ENCODE data around the gene APC2.
A peak's percentile ranks its signal among the peaks of the same experiment; 100 is the strongest.
"Not testable (repeated sequence)": the region's sequence is repeated elsewhere in the genome, so short reads cannot be mapped to it uniquely, and the experiment has no call there.

Gene APC2

GRCh38 chr19:1497578-1498235 is 47.8 kb downstream of the APC2 start:
- Histone ChIP-seq H3K27me3 (ENCODE audit: control insufficient read depth, insufficient read depth, low read length) (peaks cover 26% of the 10 kb centered on the region), H3K36me3 (ENCODE audit: control insufficient read depth, insufficient read depth, low read length) (no peaks in the 10 kb centered on the region), H3K9me3 (ENCODE audit: control insufficient read depth, low read length) (no peaks in the 10 kb centered on the region), H3K9ac (ENCODE audit: low read length) (no peak overlapping the region), H3K4me1 (ENCODE audit: control insufficient read depth, insufficient read depth, low read length) (peaks cover 9% of the 10 kb centered on the region), H3K4me3 (ENCODE audit: low read length) (no peak overlapping the region)

GRCh38 chr19:1499231-1499630 is 49.3 kb downstream of the APC2 start:
- H3K4me3 ChIP-seq (ENCODE audit: low read length); H3K36me3 ChIP-seq (ENCODE audit: control insufficient read depth, insufficient read depth, low read length); H3K9ac ChIP-seq (ENCODE audit: low read length); H3K9me3 ChIP-seq (ENCODE audit: control insufficient read depth, low read length): not testable (repeated sequence)
- H3K4me1 ChIP-seq (ENCODE audit: control insufficient read depth, insufficient read depth, low read length): peaks cover 18% of the 10 kb centered on the region
- peaks cover 41% of the 10 kb centered on the region for H3K27me3 ChIP-seq (ENCODE audit: control insufficient read depth, insufficient read depth, low read length)

GRCh38 chr19:1501200-1501595 is 51.3 kb downstream of the APC2 start:
- Histone ChIP-seq H3K9me3 (ENCODE audit: control insufficient read depth, low read length) (no peaks in the 10 kb centered on the region), H3K27me3 (ENCODE audit: control insufficient read depth, insufficient read depth, low read length) (peaks cover 40% of the 10 kb centered on the region), H3K4me3 (ENCODE audit: low read length) (no peak overlapping the region), H3K36me3 (ENCODE audit: control insufficient read depth, insufficient read depth, low read length) (no peaks in the 10 kb centered on the region), H3K9ac (ENCODE audit: low read length) (no peak overlapping the region), H3K4me1 (ENCODE audit: control insufficient read depth, insufficient read depth, low read length) (peaks cover 18% of the 10 kb centered on the region)

GRCh38 chr19:1502433-1503088 is 52.6 kb downstream of the APC2 start:
- no peaks in the 10 kb centered on the region for H3K9me3 ChIP-seq (ENCODE audit: control insufficient read depth, low read length)

GRCh38 chr19:1503089-1503924 is 53.4 kb downstream of the APC2 start:
- H3K9ac ChIP-seq (ENCODE audit: low read length): peak overlapping the region; percentile 4
- peaks cover 19% of the 10 kb centered on the region for H3K4me1 ChIP-seq (ENCODE audit: control insufficient read depth, insufficient read depth, low read length)
- H3K36me3 ChIP-seq (ENCODE audit: control insufficient read depth, insufficient read depth, low read length): no peaks in the 10 kb centered on the region
- H3K27me3 ChIP-seq (ENCODE audit: control insufficient read depth, insufficient read depth, low read length): peaks cover 22% of the 10 kb centered on the region
- no peak overlapping the region for H3K4me3 ChIP-seq (ENCODE audit: low read length)
- H3K9me3 ChIP-seq (ENCODE audit: control insufficient read depth, low read length): no peaks in the 10 kb centered on the region

More at GRCh38 chr19:1502433-1503088, 52.6 kb downstream of the APC2 start:
- Histone ChIP-seq H3K36me3 (ENCODE audit: control insufficient read depth, insufficient read depth, low read length) (no peaks in the 10 kb centered on the region), H3K4me1 (ENCODE audit: control insufficient read depth, insufficient read depth, low read length) (peaks cover 18% of the 10 kb centered on the region), H3K9ac (ENCODE audit: low read length) (no peak overlapping the region), H3K4me3 (ENCODE audit: low read length) (no peak overlapping the region), H3K27me3 (ENCODE audit: control insufficient read depth, insufficient read depth, low read length) (peaks cover 29% of the 10 kb centered on the region)

GRCh38 chr19:1503925-1504773 is 54.2 kb downstream of the APC2 start:
- Histone ChIP-seq H3K4me1 (ENCODE audit: control insufficient read depth, insufficient read depth, low read length) (peaks cover 19% of the 10 kb centered on the region), H3K27me3 (ENCODE audit: control insufficient read depth, insufficient read depth, low read length) (peaks cover 22% of the 10 kb centered on the region), H3K36me3 (ENCODE audit: control insufficient read depth, insufficient read depth, low read length) (no peaks in the 10 kb centered on the region), H3K9ac (ENCODE audit: low read length) (no peak overlapping the region), H3K9me3 (ENCODE audit: control insufficient read depth, low read length) (no peaks in the 10 kb centered on the region), H3K4me3 (ENCODE audit: low read length) (no peak overlapping the region)

- no peaks in the 10 kb centered on the region for H3K9me3 ChIP-seq (ENCODE audit: control insufficient read depth, low read length)
- H3K9ac ChIP-seq (ENCODE audit: low read length): no peak overlapping the region
- H3K4me3 ChIP-seq (ENCODE audit: low read length): no peak overlapping the region
- no peaks in the 10 kb centered on the region for H3K36me3 ChIP-seq (ENCODE audit: control insufficient read depth, insufficient read depth, low read length)
- H3K27me3 ChIP-seq (ENCODE audit: control insufficient read depth, insufficient read depth, low read length): peaks cover 23% of the 10 kb centered on the region
- peaks cover 19% of the 10 kb centered on the region for H3K4me1 ChIP-seq (ENCODE audit: control insufficient read depth, insufficient read depth, low read length)
Observed at GRCh38 chr19:1505012-1505411, 55.1 kb downstream of the APC2 start.

- Histone ChIP-seq H3K27me3 (ENCODE audit: control insufficient read depth, insufficient read depth, low read length) (peaks cover 22% of the 10 kb centered on the region), H3K36me3 (ENCODE audit: control insufficient read depth, insufficient read depth, low read length) (no peaks in the 10 kb centered on the region), H3K4me1 (ENCODE audit: control insufficient read depth, insufficient read depth, low read length) (peaks cover 15% of the 10 kb centered on the region), H3K9ac (ENCODE audit: low read length) (no peak overlapping the region), H3K4me3 (ENCODE audit: low read length) (no peak overlapping the region), H3K9me3 (ENCODE audit: control insufficient read depth, low read length) (no peaks in the 10 kb centered on the region)
Observed at GRCh38 chr19:1505991-1506881, 56.3 kb downstream of the APC2 start.

- H3K9ac ChIP-seq (ENCODE audit: low read length): no peak overlapping the region
- H3K4me1 ChIP-seq (ENCODE audit: control insufficient read depth, insufficient read depth, low read length): peaks cover 14% of the 10 kb centered on the region
- no peaks in the 10 kb centered on the region for H3K9me3 ChIP-seq (ENCODE audit: control insufficient read depth, low read length)
- no peaks in the 10 kb centered on the region for H3K36me3 ChIP-seq (ENCODE audit: control insufficient read depth, insufficient read depth, low read length)
- H3K27me3 ChIP-seq (ENCODE audit: control insufficient read depth, insufficient read depth, low read length): peaks cover 27% of the 10 kb centered on the region
- H3K4me3 ChIP-seq (ENCODE audit: low read length): no peak overlapping the region
Observed at GRCh38 chr19:1507192-1507660, 57.3 kb downstream of the APC2 start.

GRCh38 chr19:1507763-1508506 is 58.0 kb downstream of the APC2 start:
- Histone ChIP-seq H3K27me3 (ENCODE audit: control insufficient read depth, insufficient read depth, low read length) (peaks cover 22% of the 10 kb centered on the region), H3K9me3 (ENCODE audit: control insufficient read depth, low read length) (no peaks in the 10 kb centered on the region), H3K36me3 (ENCODE audit: control insufficient read depth, insufficient read depth, low read length) (no peaks in the 10 kb centered on the region), H3K4me3 (ENCODE audit: low read length) (no peak overlapping the region), H3K4me1 (ENCODE audit: control insufficient read depth, insufficient read depth, low read length) (peaks cover 17% of the 10 kb centered on the region), H3K9ac (ENCODE audit: low read length) (no peak overlapping the region)

Measured in mucosa of stomach (tissue), 1 donor.